ENCODE data around the gene TLE4. TPM values are rescaled to one million over a fixed set of nuclear protein-coding genes. Genes with fewer than 3 reads are reported as not detected.

Gene TLE4
- total and polyA plus RNA-seq, 2 experiments from 2014 or later = 45.8 to 72.9 TPM

- TF ChIP-seq ZNF462 (CRISPR knock-in tag; IDR thresholded peaks at IDR 0.05) (no peak), ETS1 (IDR thresholded peaks at IDR 0.05) (no peak), EZH2phosphoT487 (IDR thresholded peaks at IDR 0.05; ENCODE audit: unreplicated experiment) (no peak), STAT1 (IDR thresholded peaks at IDR 0.05; ENCODE audit: unreplicated experiment) (no peak), CTCF (conservative IDR thresholded peaks at IDR 0.05; ENCODE audit: low read depth in 2 of 2) (no peak), NANOG (IDR thresholded peaks at IDR 0.05; ENCODE audit: borderline replicate concordance) (no peak), REST (IDR thresholded peaks at IDR 0.05; ENCODE audit: unreplicated experiment) (no peak), EZH2 (IDR thresholded peaks at IDR 0.05; ENCODE audit: low read depth, unreplicated experiment) (no peak)
Measured at GRCh38 chr9:79592726-79593493, 21.1 kb downstream of the TLE4 start (continued).

Data from GM23338 (cell line).